ENCODE results near the gene MYOZ3.

Gene MYOZ3

GRCh38 chr5:150672884-150673275, 11.8 kb downstream of the MYOZ3 start:
- in situ Hi-C loops (cut with HindIII; ENCODE audit: low sequenced_read_pairs) = loop anchor here (25.0 kb wide), 1 partner anchor 211 kb away; no protein-coding TSS in a partner anchor
- DNase-seq (ENCODE audit: low read depth) = no peak
- TF ChIP-seq CTCF (IDR thresholded peaks at IDR 0.05; ENCODE audit: low read depth, low read length, missing control alignments) = no peak
- peak overlapping the region; percentile 52 for H3K4me3 ChIP-seq (ENCODE audit: low read depth, low read length)

GRCh38 chr5:150674341-150674821, 13.3 kb downstream of the MYOZ3 start:
- H3K4me3 ChIP-seq (ENCODE audit: low read depth, low read length) = no peak overlapping the region
- no peak for TF ChIP-seq CTCF (IDR thresholded peaks at IDR 0.05; ENCODE audit: low read depth, low read length, missing control alignments)
- in situ Hi-C loops (cut with HindIII; ENCODE audit: low sequenced_read_pairs) = loop anchor here (25.0 kb wide), 1 partner anchor 212 kb away; no protein-coding TSS in a partner anchor
- no peak for DNase-seq (ENCODE audit: low read depth)

GRCh38 chr5:150675069-150675468, 14.0 kb downstream of the MYOZ3 start:
- no peak for DNase-seq (ENCODE audit: low read depth)
- in situ Hi-C loops (cut with HindIII; ENCODE audit: low sequenced_read_pairs) = no loop called here
- no peak overlapping the region for H3K4me3 ChIP-seq (ENCODE audit: low read depth, low read length)
- no peak for TF ChIP-seq CTCF (IDR thresholded peaks at IDR 0.05; ENCODE audit: low read depth, low read length, missing control alignments)

GRCh38 chr5:150676578-150676977, 15.5 kb downstream of the MYOZ3 start:
- TF ChIP-seq CTCF (IDR thresholded peaks at IDR 0.05; ENCODE audit: low read depth, low read length, missing control alignments) = no peak
- in situ Hi-C loops (cut with HindIII; ENCODE audit: low sequenced_read_pairs) = no loop called here
- DNase-seq (ENCODE audit: low read depth) = no peak
- H3K4me3 ChIP-seq (ENCODE audit: low read depth, low read length) = no peak overlapping the region

GRCh38 chr5:150689120-150689519, 28.1 kb downstream of the MYOZ3 start:
- in situ Hi-C loops (cut with HindIII; ENCODE audit: low sequenced_read_pairs) = no loop called here
- TF ChIP-seq CTCF (IDR thresholded peaks at IDR 0.05; ENCODE audit: low read depth, low read length, missing control alignments) = no peak
- no peak overlapping the region for H3K4me3 ChIP-seq (ENCODE audit: low read depth, low read length)
- no peak for DNase-seq (ENCODE audit: low read depth)

- in situ Hi-C loops (cut with HindIII; ENCODE audit: low sequenced_read_pairs) = no loop called here
- DNase-seq (ENCODE audit: low read depth) = no peak
- TF ChIP-seq CTCF (IDR thresholded peaks at IDR 0.05; ENCODE audit: low read depth, low read length, missing control alignments) = no peak
- no peak overlapping the region for H3K4me3 ChIP-seq (ENCODE audit: low read depth, low read length)
Measured at GRCh38 chr5:150690760-150691159, 29.7 kb downstream of the MYOZ3 start.

GRCh38 chr5:150692276-150692675, 31.2 kb downstream of the MYOZ3 start:
- no peak for DNase-seq (ENCODE audit: low read depth)

More at GRCh38 chr5:150692276-150692675, 31.2 kb downstream of the MYOZ3 start:
- no peak for TF ChIP-seq CTCF (IDR thresholded peaks at IDR 0.05; ENCODE audit: low read depth, low read length, missing control alignments)
- no peak overlapping the region for H3K4me3 ChIP-seq (ENCODE audit: low read depth, low read length)
- in situ Hi-C loops (cut with HindIII; ENCODE audit: low sequenced_read_pairs) = no loop called here
